Panc1 (cell line): ENCODE data around the gene KAT2A. TPM values are rescaled to one million over a fixed set of nuclear protein-coding genes. Genes with fewer than 3 reads are reported as not detected.

Experiments
- ATAC-seq: fragments of 200-7000 bp; cut with Tn5 transposase; 2 replicates; pipeline ENCODE4 v1.9.1; 2020; ENCODE audit warnings: mild to moderate bottlenecking, moderate library complexity
- BruUV-seq: library from RNA; stranded (reverse); fragments of 400-500 nt; replicated peaks from 2 replicates; lab custom pipeline; 2021; lab: Mats Ljungman, UMichigan
- CTCF ChIA-PET: fragments of 300-600 bp; sonication (Branson Sonifier 250); formaldehyde crosslinking; loops from one replicate; lab custom pipeline; 2022; ENCODE audit warnings: antibody characterized with exemption; lab: Charles Lee
- POLR2A ChIA-PET: fragments of 300-600 bp; sonication (Branson Sonifier 250); formaldehyde crosslinking; loops from one replicate; lab custom pipeline; 2022; ENCODE audit warnings: antibody characterized with exemption; lab: Charles Lee
- DNase-seq: peaks from one replicate; pipeline ENCODE4 v3.0.0-alpha.2; 2010; ENCODE audit warnings: low read depth, low spot score
- H3K27ac ChIP-seq: 2 replicates; pipeline ENCODE4 v1.5.1; 2011; ENCODE audit warnings: mild to moderate bottlenecking, low read length, inconsistent platforms
- H3K27me3 ChIP-seq: fragments of 200-500 bp; sonication (Bioruptor generic); 2 replicates; pipeline ENCODE4 v1.6.0; 2014; ENCODE audit warnings: low read length, inconsistent platforms; ENCODE audit not compliant: control insufficient read depth, insufficient read depth
- H3K36me3 ChIP-seq: fragments of 200-500 bp; sonication (Bioruptor generic); 2 replicates; pipeline ENCODE4 v1.5.1; 2014; ENCODE audit warnings: inconsistent platforms, mild to moderate bottlenecking, low read length, moderate library complexity; ENCODE audit not compliant: control insufficient read depth, insufficient read depth
- H3K4me1 ChIP-seq: 2 replicates; pipeline ENCODE4 v1.5.1; 2011; ENCODE audit warnings: inconsistent platforms, mild to moderate bottlenecking, low read length, moderate library complexity; ENCODE audit not compliant: control insufficient read depth, insufficient read depth
- H3K4me3 ChIP-seq, 2 experiments: 2 replicates each; pipeline ENCODE4 v1.5.1; 2011 to 2012; ENCODE audit warnings: low read depth in 2 of 2, low read length in 2 of 2, mild to moderate bottlenecking in 2 of 2, inconsistent platforms in 1 of 2, moderate library complexity in 1 of 2
- H3K9me3 ChIP-seq: fragments of 200-500 bp; sonication (Bioruptor generic); 2 replicates; pipeline ENCODE4 v1.5.1; 2014; ENCODE audit warnings: low read depth, mild to moderate bottlenecking, inconsistent platforms, low read length, moderate library complexity; ENCODE audit not compliant: control insufficient read depth, insufficient read depth
- POLR2AphosphoS5 ChIP-seq: IDR thresholded peaks from 2 replicates; pipeline ENCODE4 v1.6.1; 2012; ENCODE audit warnings: mild to moderate bottlenecking, low read depth, low read length, moderate library complexity
- SIN3A ChIP-seq: IDR thresholded peaks from 2 replicates; pipeline ENCODE4 v1.6.1; 2012; ENCODE audit warnings: low read depth, mild to moderate bottlenecking, low read length, moderate library complexity, borderline replicate concordance; ENCODE audit not compliant: insufficient read depth
- TCF7L2 ChIP-seq: IDR thresholded peaks from 2 replicates; pipeline ENCODE4 v1.6.1; 2011; ENCODE audit warnings: mild to moderate bottlenecking, low read depth, low read length, inconsistent platforms
- in situ Hi-C: cut with HindIII; loops from 2 replicates; pipeline ENCODE4 v1.10.0; 2016; ENCODE audit warnings: low sequenced_read_pairs, low pct_unique_long_range_greater_than_20kb
- intact Hi-C: fragments of 100-400 bp; cut with micrococcal nuclease; formaldehyde crosslinking; loops from one replicate; pipeline ENCODE4 v1.10.0; 2022; ENCODE audit not compliant: unreplicated experiment
- total RNA-seq: library from RNA; stranded (reverse); gene quantifications from one replicate; pipeline ENCODE4 v1.2.1, GENCODE V29; 2021; ENCODE audit not compliant: unreplicated experiment
- TF ChIP-seq, protein P1 (sequence below), 2 experiments: IDR thresholded peaks; 2 replicates each; pipeline ENCODE4 v1.6.1; 2011 to 2012; ENCODE audit warnings: low read depth in 2 of 2, control low read depth in 1 of 2, low read length in 1 of 2, mild to moderate bottlenecking in 1 of 2, moderate library complexity in 1 of 2; ENCODE audit not compliant: insufficient read depth in 1 of 2
- TF ChIP-seq, protein P2 (sequence below): fragments of 450-650 bp; IDR thresholded peaks from 2 replicates; pipeline ENCODE4 v1.5.1; 2017; ENCODE audit warnings: mild to moderate bottlenecking

KAT2A gene
- total RNA-seq, 1 experiment from 2014 or later = 67.0 TPM

DNA sequence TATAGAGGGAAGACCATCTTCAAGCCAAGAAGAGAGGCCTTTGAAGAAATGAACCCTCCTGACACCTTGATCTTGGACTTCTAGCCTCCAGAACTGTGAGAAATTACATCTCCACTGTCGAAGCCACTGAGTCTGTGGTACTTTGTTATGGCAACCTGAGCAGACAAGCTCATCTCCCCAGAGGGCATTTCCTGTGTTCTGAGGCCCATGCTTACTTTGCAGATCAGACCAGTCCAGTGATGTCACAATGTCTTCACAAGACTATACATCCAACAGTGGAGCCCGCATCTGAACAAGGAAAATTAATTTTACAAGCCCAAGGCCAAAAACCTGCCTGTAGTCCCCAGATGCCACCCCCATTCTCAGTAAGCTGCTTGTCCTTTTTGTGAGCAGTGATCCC, 56.0 kb downstream of the KAT2A start:
- no peak for ATAC-seq
- TF ChIP-seq, protein P1, sequence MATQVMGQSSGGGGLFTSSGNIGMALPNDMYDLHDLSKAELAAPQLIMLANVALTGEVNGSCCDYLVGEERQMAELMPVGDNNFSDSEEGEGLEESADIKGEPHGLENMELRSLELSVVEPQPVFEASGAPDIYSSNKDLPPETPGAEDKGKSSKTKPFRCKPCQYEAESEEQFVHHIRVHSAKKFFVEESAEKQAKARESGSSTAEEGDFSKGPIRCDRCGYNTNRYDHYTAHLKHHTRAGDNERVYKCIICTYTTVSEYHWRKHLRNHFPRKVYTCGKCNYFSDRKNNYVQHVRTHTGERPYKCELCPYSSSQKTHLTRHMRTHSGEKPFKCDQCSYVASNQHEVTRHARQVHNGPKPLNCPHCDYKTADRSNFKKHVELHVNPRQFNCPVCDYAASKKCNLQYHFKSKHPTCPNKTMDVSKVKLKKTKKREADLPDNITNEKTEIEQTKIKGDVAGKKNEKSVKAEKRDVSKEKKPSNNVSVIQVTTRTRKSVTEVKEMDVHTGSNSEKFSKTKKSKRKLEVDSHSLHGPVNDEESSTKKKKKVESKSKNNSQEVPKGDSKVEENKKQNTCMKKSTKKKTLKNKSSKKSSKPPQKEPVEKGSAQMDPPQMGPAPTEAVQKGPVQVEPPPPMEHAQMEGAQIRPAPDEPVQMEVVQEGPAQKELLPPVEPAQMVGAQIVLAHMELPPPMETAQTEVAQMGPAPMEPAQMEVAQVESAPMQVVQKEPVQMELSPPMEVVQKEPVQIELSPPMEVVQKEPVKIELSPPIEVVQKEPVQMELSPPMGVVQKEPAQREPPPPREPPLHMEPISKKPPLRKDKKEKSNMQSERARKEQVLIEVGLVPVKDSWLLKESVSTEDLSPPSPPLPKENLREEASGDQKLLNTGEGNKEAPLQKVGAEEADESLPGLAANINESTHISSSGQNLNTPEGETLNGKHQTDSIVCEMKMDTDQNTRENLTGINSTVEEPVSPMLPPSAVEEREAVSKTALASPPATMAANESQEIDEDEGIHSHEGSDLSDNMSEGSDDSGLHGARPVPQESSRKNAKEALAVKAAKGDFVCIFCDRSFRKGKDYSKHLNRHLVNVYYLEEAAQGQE (IDR thresholded peaks at IDR 0.05; ENCODE audit: insufficient read depth in 1 of 2, low read depth in 2 of 2, low read length in 1 of 2) = no peak
- TF ChIP-seq SIN3A (no peak), POLR2AphosphoS5 (no peak), TCF7L2 (no peak)
- TF ChIP-seq, protein P2, sequence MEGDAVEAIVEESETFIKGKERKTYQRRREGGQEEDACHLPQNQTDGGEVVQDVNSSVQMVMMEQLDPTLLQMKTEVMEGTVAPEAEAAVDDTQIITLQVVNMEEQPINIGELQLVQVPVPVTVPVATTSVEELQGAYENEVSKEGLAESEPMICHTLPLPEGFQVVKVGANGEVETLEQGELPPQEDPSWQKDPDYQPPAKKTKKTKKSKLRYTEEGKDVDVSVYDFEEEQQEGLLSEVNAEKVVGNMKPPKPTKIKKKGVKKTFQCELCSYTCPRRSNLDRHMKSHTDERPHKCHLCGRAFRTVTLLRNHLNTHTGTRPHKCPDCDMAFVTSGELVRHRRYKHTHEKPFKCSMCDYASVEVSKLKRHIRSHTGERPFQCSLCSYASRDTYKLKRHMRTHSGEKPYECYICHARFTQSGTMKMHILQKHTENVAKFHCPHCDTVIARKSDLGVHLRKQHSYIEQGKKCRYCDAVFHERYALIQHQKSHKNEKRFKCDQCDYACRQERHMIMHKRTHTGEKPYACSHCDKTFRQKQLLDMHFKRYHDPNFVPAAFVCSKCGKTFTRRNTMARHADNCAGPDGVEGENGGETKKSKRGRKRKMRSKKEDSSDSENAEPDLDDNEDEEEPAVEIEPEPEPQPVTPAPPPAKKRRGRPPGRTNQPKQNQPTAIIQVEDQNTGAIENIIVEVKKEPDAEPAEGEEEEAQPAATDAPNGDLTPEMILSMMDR = no peak

More for the DNA sequence above, 56.0 kb downstream of the KAT2A start:
- H3K9me3 ChIP-seq = no peaks in the 10 kb centered on the region
- H3K27me3 ChIP-seq = no peaks in the 10 kb centered on the region
- no peaks in the 10 kb centered on the region for H3K36me3 ChIP-seq
- CTCF ChIA-PET = no interaction called here
- BruUV-seq = no TSS peak
- DNase-seq = no peak
- H3K27ac ChIP-seq = no peak overlapping the region
- POLR2A ChIA-PET = interaction anchor here (0.5 kb wide), 1 partner anchor 31 kb away, joined by 5 read pairs; no protein-coding TSS in a partner anchor
- intact Hi-C loops = no loop called here
- in situ Hi-C loops = no loop called here
- H3K4me1 ChIP-seq = peaks cover 6% of the 10 kb centered on the region; the same call in 1 of the 2 replicates
- no peak overlapping the region for H3K4me3 ChIP-seq

Other genes starting within 250 kb of the KAT2A start
- gene ACLY, start 202.4 kb downstream of the KAT2A start, total RNA-seq = 225 TPM
- gene ODAD4, start 190.8 kb downstream of the KAT2A start, total RNA-seq = 0.69 TPM
- 79.9 TPM for gene CNP, start 154.6 kb downstream of the KAT2A start, total RNA-seq
- gene DNAJC7, start 103.9 kb downstream of the KAT2A start, total RNA-seq = 72.0 TPM
- gene NKIRAS2, start 101.3 kb downstream of the KAT2A start, total RNA-seq = 22.4 TPM
- gene C17orf113, start 70.8 kb downstream of the KAT2A start, total RNA-seq = 0.74 TPM
- gene ZNF385C, start 22.9 kb downstream of the KAT2A start, total RNA-seq = 0.21 TPM
- gene DHX58, start 8.7 kb downstream of the KAT2A start, total RNA-seq = 9.7 TPM
- not detected for gene HSPB9, start 1.4 kb upstream of the KAT2A start, total RNA-seq
- gene RAB5C, start 33.6 kb upstream of the KAT2A start, total RNA-seq = 141 TPM
- 1.5 TPM for gene KCNH4, start 59.8 kb upstream of the KAT2A start, total RNA-seq
- gene HCRT, start 64.1 kb upstream of the KAT2A start, total RNA-seq = not detected
- 21.8 TPM for gene GHDC, start 73.1 kb upstream of the KAT2A start, total RNA-seq
- 102 TPM for gene STAT5B, start 155.0 kb upstream of the KAT2A start, total RNA-seq
- 26.7 TPM for gene STAT5A, start 167.1 kb upstream of the KAT2A start, total RNA-seq